Measurements from ENCODE around the gene NPFF.
"Not testable (repeated sequence)": the region's sequence is repeated elsewhere in the genome, so short reads cannot be mapped to it uniquely, and the experiment has no call there.

The NPFF gene

GRCh38 chr12:53506881-53507602, at the start of gene NPFF:
TSS of gene NPFF (minus strand) at chr12:53507484. CDS start at chr12:53507474, 10 bp downstream.
- TF ChIP-seq CTCF (IDR thresholded peaks at IDR 0.05; ENCODE audit: low read depth, low read length, missing control alignments), result no peak
- in situ Hi-C loops (cut with HindIII; ENCODE audit: low sequenced_read_pairs), result no loop called here
- H3K4me3 ChIP-seq (ENCODE audit: low read depth, low read length), result no peak within 1 kb of the TSS
- no peak for DNase-seq (ENCODE audit: low read depth)

- no peak overlapping the region for H3K4me3 ChIP-seq (ENCODE audit: low read depth, low read length)
- TF ChIP-seq CTCF (IDR thresholded peaks at IDR 0.05; ENCODE audit: low read depth, low read length, missing control alignments), result no peak
- DNase-seq (ENCODE audit: low read depth), result no peak
- in situ Hi-C loops (cut with HindIII; ENCODE audit: low sequenced_read_pairs), result loop anchor here (25.0 kb wide), 1 partner anchor 110 kb away; no protein-coding TSS in a partner anchor
These were observed 45.4 kb upstream of the NPFF start for GRCh38 chr12:53552361-53553327.

GRCh38 chr12:53551889-53552291, 44.6 kb upstream of the NPFF start:
- DNase-seq (ENCODE audit: low read depth), result no peak
- in situ Hi-C loops (cut with HindIII; ENCODE audit: low sequenced_read_pairs), result loop anchor here (25.0 kb wide), 1 partner anchor 110 kb away; no protein-coding TSS in a partner anchor
- TF ChIP-seq CTCF (IDR thresholded peaks at IDR 0.05; ENCODE audit: low read depth, low read length, missing control alignments), result no peak

GRCh38 chr12:53550595-53550994, 43.3 kb upstream of the NPFF start:
- no peak for DNase-seq (ENCODE audit: low read depth)
- in situ Hi-C loops (cut with HindIII; ENCODE audit: low sequenced_read_pairs), result loop anchor here (25.0 kb wide), 1 partner anchor 112 kb away; no protein-coding TSS in a partner anchor
- no peak for TF ChIP-seq CTCF (IDR thresholded peaks at IDR 0.05; ENCODE audit: low read depth, low read length, missing control alignments)
- H3K4me3 ChIP-seq (ENCODE audit: low read depth, low read length), result no peak overlapping the region

More at GRCh38 chr12:53551889-53552291, 44.6 kb upstream of the NPFF start:
- no peak overlapping the region for H3K4me3 ChIP-seq (ENCODE audit: low read depth, low read length)

- not testable (repeated sequence) for DNase-seq (ENCODE audit: low read depth); H3K4me3 ChIP-seq (ENCODE audit: low read depth, low read length)
- in situ Hi-C loops (cut with HindIII; ENCODE audit: low sequenced_read_pairs), result loop anchor here (25.0 kb wide), 1 partner anchor 112 kb away; no protein-coding TSS in a partner anchor
These were observed 42.8 kb upstream of the NPFF start for GRCh38 chr12:53550131-53550530.

- DNase-seq (ENCODE audit: low read depth); H3K4me3 ChIP-seq (ENCODE audit: low read depth, low read length); in situ Hi-C loops (cut with HindIII; ENCODE audit: low sequenced_read_pairs): not testable (repeated sequence)
These were observed 41.1 kb upstream of the NPFF start for GRCh38 chr12:53548354-53548753.

GRCh38 chr12:53543539-53543938, 36.3 kb upstream of the NPFF start:
- no peak overlapping the region for H3K4me3 ChIP-seq (ENCODE audit: low read depth, low read length)
- peak; percentile 63 for DNase-seq (ENCODE audit: low read depth)
- in situ Hi-C loops (cut with HindIII; ENCODE audit: low sequenced_read_pairs), result no loop called here
- peak; percentile 96 for TF ChIP-seq CTCF (IDR thresholded peaks at IDR 0.05; ENCODE audit: low read depth, low read length, missing control alignments)
